HUES48 (cell line): ENCODE results near the gene FOXD4L6.
"Not testable (repeated sequence)": the region's sequence is repeated elsewhere in the genome, so short reads cannot be mapped to it uniquely, and the experiment has no call there.

ENCODE experiments used
- H3K27ac ChIP-seq: one replicate; pipeline ENCODE4 v1.7.0; 2013; ENCODE audit warnings: low read depth, low read length, inconsistent platforms
- H3K27me3 ChIP-seq: 2 replicates; pipeline ENCODE4 v1.6.1; 2013; ENCODE audit warnings: mild to moderate bottlenecking, low read length; ENCODE audit not compliant: control insufficient read depth, insufficient read depth
- H3K36me3 ChIP-seq: 2 replicates; pipeline ENCODE4 v1.6.1; 2013; ENCODE audit warnings: low read length; ENCODE audit not compliant: control insufficient read depth, insufficient read depth
- H3K4me1 ChIP-seq: 2 replicates; pipeline ENCODE4 v1.6.1; 2013; ENCODE audit warnings: mild to moderate bottlenecking, low read length; ENCODE audit not compliant: control insufficient read depth, insufficient read depth
- H3K4me3 ChIP-seq: 2 replicates; pipeline ENCODE4 v1.5.1; 2013; ENCODE audit warnings: mild to moderate bottlenecking, low read depth, low read length
- H3K9ac ChIP-seq: 2 replicates; pipeline ENCODE4 v1.6.1; 2013; ENCODE audit warnings: mild to moderate bottlenecking, low read depth, low read length, moderate library complexity
- H3K9me3 ChIP-seq: 2 replicates; pipeline ENCODE4 v1.6.1; 2013; ENCODE audit warnings: low read length; ENCODE audit not compliant: control insufficient read depth, insufficient read depth

FOXD4L6 gene

DNA sequence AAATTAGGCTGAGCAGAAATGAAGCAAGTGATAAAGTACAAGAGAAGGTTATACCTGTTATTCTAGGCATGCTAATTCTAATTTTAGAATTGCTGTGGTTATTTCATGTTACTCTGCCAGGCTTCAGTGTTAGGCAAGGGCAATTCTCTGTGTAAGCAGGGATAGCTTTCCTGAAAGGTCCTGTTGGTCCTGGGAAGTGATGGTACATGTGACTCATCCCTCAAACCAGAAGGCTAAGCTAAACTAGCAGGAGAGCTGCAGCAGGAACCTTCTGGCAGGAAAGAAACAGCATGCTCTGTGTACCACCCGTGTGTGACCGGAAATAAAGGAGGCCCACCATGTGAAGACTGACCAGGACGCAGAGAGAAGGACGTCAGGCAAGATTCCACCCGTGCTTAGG lies 8.8 kb downstream of the FOXD4L6 start:
- H3K27me3 ChIP-seq, result peaks cover 20% of the 10 kb centered on the region
- not testable (repeated sequence) for H3K4me3 ChIP-seq, H3K4me1 ChIP-seq, H3K27ac ChIP-seq, H3K9ac ChIP-seq, H3K36me3 ChIP-seq, H3K9me3 ChIP-seq

DNA sequence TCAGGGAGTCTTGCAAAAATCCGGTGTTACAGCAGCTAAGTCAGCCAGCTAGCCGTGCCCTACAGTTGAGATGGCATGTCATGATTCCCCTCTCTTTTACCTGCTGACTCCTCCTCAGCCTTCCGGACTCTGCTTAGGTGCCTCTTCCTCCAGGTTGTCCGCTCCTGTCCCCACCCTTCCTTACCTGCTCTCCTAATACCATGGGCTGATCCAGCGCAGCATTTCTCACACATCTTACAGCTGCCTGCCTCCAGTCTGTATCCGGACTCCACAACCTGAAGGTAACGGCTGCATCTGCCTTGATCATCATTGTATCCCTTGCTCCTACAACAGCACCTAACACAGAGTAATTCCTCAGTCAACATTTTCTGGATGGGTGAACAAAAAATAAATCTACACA lies 9.2 kb downstream of the FOXD4L6 start:
- H3K36me3 ChIP-seq, H3K27ac ChIP-seq, H3K4me1 ChIP-seq, H3K9ac ChIP-seq, H3K9me3 ChIP-seq, H3K4me3 ChIP-seq: not testable (repeated sequence)
- H3K27me3 ChIP-seq, result peaks cover 19% of the 10 kb centered on the region

DNA sequence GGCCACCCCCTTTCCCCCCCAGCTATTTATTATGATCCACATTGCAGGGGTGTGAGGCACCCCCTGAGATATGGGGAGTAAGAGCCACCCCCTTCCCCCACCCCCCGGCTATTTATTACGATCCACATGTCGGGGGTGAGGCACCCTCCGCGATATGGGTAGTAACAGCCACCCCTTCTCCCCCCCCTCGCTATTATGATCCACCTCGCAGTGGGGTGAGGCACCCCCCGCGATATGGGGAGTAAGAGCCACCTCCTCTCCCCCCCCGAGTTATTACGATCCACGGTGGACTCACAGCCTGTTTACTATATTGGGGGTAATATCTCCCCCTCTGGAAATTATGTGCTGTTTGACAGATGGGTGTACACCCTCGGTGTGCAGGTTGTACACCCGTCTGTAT lies 15.1 kb downstream of the FOXD4L6 start:
- not testable (repeated sequence) for H3K27ac ChIP-seq, H3K36me3 ChIP-seq

DNA sequence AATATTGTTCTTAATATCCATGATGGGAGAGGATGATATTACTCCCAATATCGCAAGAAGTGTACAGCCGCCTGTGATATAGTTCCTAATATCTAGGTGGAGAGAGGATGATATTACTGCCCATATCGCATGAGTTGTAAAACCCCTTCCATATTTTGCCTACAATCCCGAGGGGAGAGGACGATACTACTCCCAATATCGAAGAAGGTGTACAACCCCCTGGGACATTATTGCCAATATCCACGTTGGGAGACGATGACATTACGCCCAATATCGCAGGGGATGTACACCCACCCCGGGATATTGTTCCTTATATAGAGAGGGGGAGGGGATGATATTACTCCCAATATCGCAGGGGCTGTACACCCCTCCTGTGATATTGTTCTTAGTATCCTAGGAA lies 17.1 kb downstream of the FOXD4L6 start:
- not testable (repeated sequence) for H3K9me3 ChIP-seq, H3K4me1 ChIP-seq, H3K4me3 ChIP-seq, H3K9ac ChIP-seq, H3K36me3 ChIP-seq, H3K27ac ChIP-seq
- peaks cover 19% of the 10 kb centered on the region for H3K27me3 ChIP-seq

More for the DNA sequence above, 15.1 kb downstream of the FOXD4L6 start:
- H3K9me3 ChIP-seq, H3K27me3 ChIP-seq, H3K4me1 ChIP-seq, H3K4me3 ChIP-seq, H3K9ac ChIP-seq: not testable (repeated sequence)

DNA sequence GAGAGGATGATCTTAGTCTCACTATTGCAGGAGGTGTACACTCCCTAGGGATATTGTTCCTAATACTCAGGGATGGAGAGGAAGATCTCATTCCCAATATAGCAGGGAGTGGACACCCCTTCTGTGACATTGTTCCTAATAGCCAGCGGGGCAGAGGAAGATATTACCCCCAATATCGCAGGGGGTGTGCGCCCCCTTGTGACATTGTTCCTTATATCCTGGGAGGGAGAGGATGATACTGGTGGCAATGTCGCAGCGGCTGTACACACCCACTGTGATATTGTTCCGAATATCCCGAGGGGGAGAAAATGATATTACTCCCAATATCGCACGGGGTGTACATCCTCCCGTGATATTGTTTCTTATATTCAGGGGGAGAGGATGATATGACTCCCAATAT lies 17.6 kb downstream of the FOXD4L6 start:
- not testable (repeated sequence) for H3K4me1 ChIP-seq, H3K9ac ChIP-seq, H3K9me3 ChIP-seq, H3K36me3 ChIP-seq, H3K27ac ChIP-seq, H3K4me3 ChIP-seq
- H3K27me3 ChIP-seq, result peaks cover 20% of the 10 kb centered on the region

DNA sequence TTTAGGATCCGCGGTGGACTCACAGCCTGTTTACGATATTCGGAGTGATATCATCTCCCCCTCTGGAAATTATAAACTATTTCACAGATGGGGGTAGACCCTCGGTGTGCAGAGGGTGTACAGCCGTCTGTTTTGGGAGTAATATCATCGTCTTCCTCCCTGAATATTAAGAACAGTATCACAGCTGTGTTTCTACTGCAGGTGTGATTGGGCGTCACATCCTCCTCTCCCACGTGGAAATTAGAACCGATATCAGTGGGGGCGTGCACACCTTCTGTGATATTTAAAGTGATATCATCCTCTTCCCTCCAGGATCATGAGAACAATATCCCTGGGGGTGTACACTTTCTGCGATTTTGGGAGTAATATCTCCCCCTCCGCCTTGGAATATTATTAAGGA lies 19.2 kb downstream of the FOXD4L6 start:
- H3K4me3 ChIP-seq, H3K36me3 ChIP-seq, H3K9ac ChIP-seq, H3K4me1 ChIP-seq, H3K9me3 ChIP-seq, H3K27ac ChIP-seq: not testable (repeated sequence)
- peaks cover 25% of the 10 kb centered on the region for H3K27me3 ChIP-seq

DNA sequence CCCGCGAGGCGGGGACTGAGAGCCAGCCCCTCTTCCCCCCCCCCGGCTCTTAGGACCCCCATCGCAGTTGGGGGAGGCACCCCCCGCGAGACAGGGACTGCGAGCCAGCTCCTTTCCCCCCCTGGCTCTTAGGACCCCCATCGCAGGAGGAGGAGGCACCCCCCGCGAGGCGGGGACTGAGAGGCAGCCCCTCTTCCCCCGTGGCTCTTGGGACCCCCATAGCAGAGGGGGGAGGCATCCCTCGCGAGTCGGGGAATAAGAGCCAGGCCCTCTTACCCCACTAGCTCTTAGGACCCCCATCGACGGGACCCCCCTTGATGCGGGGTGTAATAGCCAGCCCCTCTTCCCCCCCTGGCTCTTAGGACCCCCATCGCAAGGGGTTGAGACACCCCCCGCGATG lies 19.7 kb downstream of the FOXD4L6 start:
- H3K36me3 ChIP-seq, H3K4me3 ChIP-seq, H3K9ac ChIP-seq, H3K9me3 ChIP-seq, H3K27ac ChIP-seq, H3K4me1 ChIP-seq: not testable (repeated sequence)
- H3K27me3 ChIP-seq, result peaks cover 25% of the 10 kb centered on the region

DNA sequence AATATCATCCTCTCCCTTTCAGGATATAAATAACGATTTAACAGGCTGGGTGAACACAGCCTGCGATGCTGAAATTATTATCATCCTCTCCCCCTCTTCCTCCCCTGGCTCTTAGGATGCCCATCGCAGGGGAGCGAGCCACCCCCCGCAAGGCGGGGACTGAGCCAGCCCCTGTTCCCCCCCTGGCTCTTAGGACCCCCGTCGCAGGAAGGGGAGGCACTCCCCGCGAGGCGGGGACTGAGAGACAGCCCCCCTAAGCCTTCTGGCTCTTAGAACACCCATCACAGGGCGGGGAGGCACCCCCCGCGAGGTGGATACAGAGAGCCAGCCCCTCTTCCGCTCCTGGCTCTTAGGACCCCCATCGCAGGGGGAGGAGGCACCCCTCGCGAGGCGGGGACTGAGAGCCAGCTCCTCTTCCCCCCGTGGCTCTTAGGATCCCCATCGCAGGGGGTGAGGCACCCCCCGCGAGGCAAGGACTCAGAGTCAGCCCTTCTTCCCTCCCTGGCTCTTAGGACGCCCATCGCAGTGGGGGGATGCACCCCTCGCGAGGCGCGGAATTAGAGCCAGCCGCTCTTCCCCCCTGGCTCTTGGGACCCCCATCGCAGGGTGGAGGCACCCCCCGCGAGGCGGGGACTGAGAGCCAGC lies 21.9 kb downstream of the FOXD4L6 start:
- H3K4me1 ChIP-seq, H3K4me3 ChIP-seq, H3K27ac ChIP-seq, H3K36me3 ChIP-seq, H3K9ac ChIP-seq, H3K9me3 ChIP-seq: not testable (repeated sequence)
- peaks cover 25% of the 10 kb centered on the region for H3K27me3 ChIP-seq

DNA sequence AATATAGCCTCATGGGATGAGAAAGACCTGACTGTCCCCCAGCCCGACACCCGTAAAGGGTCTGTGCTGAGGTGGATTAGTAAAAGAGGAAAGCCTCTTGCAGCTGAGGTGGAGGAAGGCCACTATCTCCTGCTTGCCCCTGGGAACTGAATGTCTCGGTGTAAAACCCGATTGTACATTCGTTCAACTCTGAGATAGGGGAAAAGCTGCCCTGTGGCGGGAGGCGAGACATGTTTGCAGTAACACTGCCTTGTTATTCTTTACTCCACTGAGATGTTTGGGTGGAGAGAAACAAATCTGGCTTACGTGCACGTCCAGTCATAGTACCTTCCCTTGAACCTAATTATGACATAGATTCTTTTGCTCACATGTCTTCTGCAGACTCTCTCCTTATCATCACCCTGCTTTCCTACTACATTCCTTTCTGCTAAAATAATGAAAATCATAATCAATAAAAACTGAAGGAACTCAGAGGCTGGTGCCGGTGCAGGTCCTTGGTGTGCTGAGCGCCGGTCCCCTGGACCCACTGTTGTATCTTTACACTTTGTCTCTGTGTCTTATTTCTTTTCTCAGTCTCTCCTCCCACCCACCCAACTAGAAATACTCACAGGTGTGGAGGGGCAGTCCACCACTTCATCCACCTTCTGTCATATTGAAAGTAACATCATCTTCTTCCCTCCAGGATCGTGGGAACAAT lies 22.8 kb downstream of the FOXD4L6 start:
- not testable (repeated sequence) for H3K4me3 ChIP-seq, H3K36me3 ChIP-seq, H3K9ac ChIP-seq, H3K27ac ChIP-seq, H3K4me1 ChIP-seq, H3K9me3 ChIP-seq
- peaks cover 27% of the 10 kb centered on the region for H3K27me3 ChIP-seq

DNA sequence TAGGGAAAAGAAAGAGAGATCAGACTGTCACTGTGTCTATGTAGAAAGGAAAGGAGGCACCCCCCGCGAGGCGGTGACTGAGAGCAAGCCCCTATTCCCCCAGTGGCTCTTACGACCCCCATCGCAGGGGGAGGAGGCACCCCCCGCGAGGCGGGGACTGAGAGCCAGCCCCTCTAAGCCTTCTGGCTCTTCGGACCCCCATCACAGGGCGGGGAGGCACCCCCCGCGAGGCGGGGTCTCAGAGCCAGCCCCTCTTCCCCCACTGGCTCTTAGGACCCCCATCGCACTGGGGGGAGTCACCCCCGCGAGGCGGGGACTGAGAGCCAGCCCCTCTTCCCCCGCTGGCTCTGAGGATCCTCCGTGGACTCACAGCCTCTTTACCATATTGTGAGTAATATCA lies 23.9 kb downstream of the FOXD4L6 start:
- H3K36me3 ChIP-seq, H3K9ac ChIP-seq, H3K27ac ChIP-seq, H3K4me1 ChIP-seq, H3K4me3 ChIP-seq, H3K9me3 ChIP-seq: not testable (repeated sequence)
- peaks cover 27% of the 10 kb centered on the region for H3K27me3 ChIP-seq

DNA sequence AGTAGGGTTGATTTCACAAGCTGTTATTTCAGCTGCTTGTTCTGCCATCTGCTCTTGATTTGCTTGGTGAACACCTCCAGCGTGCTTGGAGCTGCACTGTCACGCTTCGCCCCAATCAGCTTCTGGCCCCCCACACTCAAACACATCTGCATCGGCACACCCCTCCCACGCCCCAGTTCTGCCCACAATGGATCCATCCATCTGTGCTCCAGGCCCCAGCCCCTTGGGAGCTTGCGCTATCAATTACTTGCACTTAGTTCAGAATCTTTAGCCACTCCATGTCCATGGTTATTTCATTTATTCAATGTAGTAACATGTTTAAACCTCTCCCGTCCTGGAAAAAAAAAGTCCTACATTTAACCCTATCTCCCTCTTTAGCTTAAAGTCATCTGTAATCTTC lies 28.0 kb downstream of the FOXD4L6 start:
- H3K9ac ChIP-seq, H3K36me3 ChIP-seq, H3K27ac ChIP-seq, H3K4me3 ChIP-seq, H3K4me1 ChIP-seq, H3K9me3 ChIP-seq: not testable (repeated sequence)
- peaks cover 12% of the 10 kb centered on the region for H3K27me3 ChIP-seq
